Lower leg skin (tissue), 4 donors: ENCODE data around the gene USP34. TPM values are rescaled to one million over a fixed set of nuclear protein-coding genes. Genes with fewer than 3 reads are reported as not detected.

ENCODE experiments used
- DNase-seq, 2 donors: peaks; one replicate each; pipeline ENCODE4 v3.0.0-alpha.2; 2019; ENCODE audit warnings: low spot score in 2 of 2
- H3K4me3 ChIP-seq: fragments of 200-600 bp; sonication (generic); 2 replicates; pipeline ENCODE4 v1.5.1; 2017; ENCODE audit warnings: mild to moderate bottlenecking, low read depth; ENCODE audit not compliant: poor library complexity, severe bottlenecking
- POLR2A ChIP-seq, 2 donors: fragments of 450-650 bp; IDR thresholded peaks; one replicate each; pipeline ENCODE4 v1.6.1; 2016 to 2017; ENCODE audit warnings: antibody characterized with exemption in 2 of 2, mild to moderate bottlenecking in 1 of 2, moderate library complexity in 1 of 2
- WGBS, 2 donors: methylation state at CpG; one replicate each; pipeline ENCODE4 v1.1.5; 2018; 5-methylcytosine and 5-hydroxymethylcytosine counted together
- intact Hi-C: fragments of 100-400 bp; cut with DNase I; formaldehyde crosslinking; loops from one replicate; pipeline ENCODE4 v1.15.0; 2023; ENCODE audit warnings: low total_unique reads
- total RNA-seq, 4 donors: library from RNA; depleted of rRNA; stranded (reverse); fragments of >200 nt; gene quantifications; one replicate each; pipeline ENCODE4 v1.1.0, GENCODE V29; 2016
- TF ChIP-seq, protein P1 (sequence below), 3 donors: fragments of 450-650 bp; IDR thresholded peaks; one replicate each; pipeline ENCODE4 v1.5.1; 2016; ENCODE audit warnings: antibody characterized with exemption in 3 of 3, mild to moderate bottlenecking in 3 of 3, moderate library complexity in 2 of 3

The USP34 gene
- total RNA-seq, 4 donors from 2014 or later, result 84.3 to 181 (median 98.1) TPM

- TF ChIP-seq, protein P1, sequence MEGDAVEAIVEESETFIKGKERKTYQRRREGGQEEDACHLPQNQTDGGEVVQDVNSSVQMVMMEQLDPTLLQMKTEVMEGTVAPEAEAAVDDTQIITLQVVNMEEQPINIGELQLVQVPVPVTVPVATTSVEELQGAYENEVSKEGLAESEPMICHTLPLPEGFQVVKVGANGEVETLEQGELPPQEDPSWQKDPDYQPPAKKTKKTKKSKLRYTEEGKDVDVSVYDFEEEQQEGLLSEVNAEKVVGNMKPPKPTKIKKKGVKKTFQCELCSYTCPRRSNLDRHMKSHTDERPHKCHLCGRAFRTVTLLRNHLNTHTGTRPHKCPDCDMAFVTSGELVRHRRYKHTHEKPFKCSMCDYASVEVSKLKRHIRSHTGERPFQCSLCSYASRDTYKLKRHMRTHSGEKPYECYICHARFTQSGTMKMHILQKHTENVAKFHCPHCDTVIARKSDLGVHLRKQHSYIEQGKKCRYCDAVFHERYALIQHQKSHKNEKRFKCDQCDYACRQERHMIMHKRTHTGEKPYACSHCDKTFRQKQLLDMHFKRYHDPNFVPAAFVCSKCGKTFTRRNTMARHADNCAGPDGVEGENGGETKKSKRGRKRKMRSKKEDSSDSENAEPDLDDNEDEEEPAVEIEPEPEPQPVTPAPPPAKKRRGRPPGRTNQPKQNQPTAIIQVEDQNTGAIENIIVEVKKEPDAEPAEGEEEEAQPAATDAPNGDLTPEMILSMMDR (IDR thresholded peaks at IDR 0.05), result no peak
- TF ChIP-seq POLR2A (IDR thresholded peaks at IDR 0.05), result no peak
- DNase-seq, result peak in 1 of 2 donors; percentile 68
- H3K4me3 ChIP-seq, result no peak overlapping the region
- intact Hi-C loops, result no loop called here
- 77 to 78% methylated on average over 6 of the region's 6 CpGs for WGBS, 2 donors
These were observed 45.2 kb downstream of the USP34 start for GRCh38 chr2:61425605-61426155.

DNA sequence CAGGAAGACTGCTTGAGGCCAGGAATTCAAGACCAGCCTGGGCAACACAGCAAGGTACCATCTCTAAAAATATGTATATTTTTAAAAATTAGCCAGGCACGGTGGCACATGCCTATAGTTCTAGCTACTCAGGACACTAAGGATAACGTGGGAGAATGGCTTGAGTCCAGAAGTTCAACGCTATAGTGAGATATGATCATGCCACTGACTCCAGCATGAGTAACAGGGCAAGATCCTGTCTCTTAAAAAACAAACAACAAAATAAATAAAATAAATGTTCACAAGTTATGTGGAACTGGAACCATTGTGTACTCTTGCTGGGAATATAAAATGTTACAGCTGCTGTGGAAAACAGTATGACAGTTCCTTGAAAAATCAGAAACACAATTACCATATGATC is 47.2 kb downstream of the USP34 start:
- no peak overlapping the region for H3K4me3 ChIP-seq
- no peak for DNase-seq
- intact Hi-C loops, result no loop called here
- TF ChIP-seq, protein P1 (IDR thresholded peaks at IDR 0.05), result no peak
- no peak for TF ChIP-seq POLR2A (IDR thresholded peaks at IDR 0.05)
- WGBS, 2 donors, result 41 to 47% methylated on average over 3 of the region's 3 CpGs

- no peak overlapping the region for H3K4me3 ChIP-seq
- peak in 1 of 2 donors; percentile 63 for DNase-seq
- intact Hi-C loops, result no loop called here
- WGBS, 2 donors, result 88 to 89% methylated on average over 9 of the region's 9 CpGs
- TF ChIP-seq, protein P1 (IDR thresholded peaks at IDR 0.05), result no peak
- no peak for TF ChIP-seq POLR2A (IDR thresholded peaks at IDR 0.05)
These were observed 49.3 kb downstream of the USP34 start for GRCh38 chr2:61421611-61422010.

DNA sequence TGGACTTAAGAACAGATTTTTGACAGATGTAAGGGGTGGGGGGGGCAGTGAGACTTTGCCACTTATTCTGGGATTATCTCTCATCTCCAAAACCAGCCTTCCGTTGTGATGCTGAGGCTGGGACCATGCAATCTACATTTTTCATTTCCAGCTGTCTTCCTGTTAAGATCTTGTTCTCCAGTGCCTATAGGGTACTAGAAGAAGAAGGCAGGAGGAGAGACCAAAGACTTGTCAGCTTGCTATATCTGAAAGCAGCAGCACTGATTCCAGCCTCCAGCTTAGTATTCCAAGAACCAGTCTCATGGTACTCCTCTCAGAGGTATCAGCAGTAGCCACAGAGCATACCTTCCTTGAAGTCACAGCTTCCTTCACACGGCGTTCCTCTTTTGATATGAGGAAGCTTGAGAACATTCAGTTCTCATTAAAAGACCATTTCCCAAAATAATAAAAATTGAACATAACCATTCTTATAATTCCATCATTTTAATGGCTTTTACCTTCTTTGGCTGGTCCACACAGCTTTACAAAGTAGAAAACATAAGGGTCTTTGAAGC is 49.8 kb downstream of the USP34 start:
- no peak for DNase-seq
- no peak overlapping the region for H3K4me3 ChIP-seq
- 56 to 75% methylated on average over 3 of the region's 3 CpGs for WGBS, 2 donors
- no peak for TF ChIP-seq POLR2A (IDR thresholded peaks at IDR 0.05)
- TF ChIP-seq, protein P1 (IDR thresholded peaks at IDR 0.05), result no peak
- intact Hi-C loops, result no loop called here

GRCh38 chr2:61419570-61419969 is 51.3 kb downstream of the USP34 start:
- no peak overlapping the region for H3K4me3 ChIP-seq
- TF ChIP-seq POLR2A (IDR thresholded peaks at IDR 0.05), result no peak
- intact Hi-C loops, result no loop called here
- no peak for DNase-seq

GRCh38 chr2:61419129-61419528 is 51.8 kb downstream of the USP34 start:
- intact Hi-C loops, result no loop called here
- DNase-seq, result peak in 1 of 2 donors; percentile 75
- WGBS, 2 donors, result 90% methylated on average over 5 of the region's 5 CpGs
- H3K4me3 ChIP-seq, result no peak overlapping the region
- TF ChIP-seq, protein P1 (IDR thresholded peaks at IDR 0.05), result no peak
- no peak for TF ChIP-seq POLR2A (IDR thresholded peaks at IDR 0.05)
